Measurements from ENCODE around the gene FOXQ1.

FOXQ1 gene

GRCh38 chr6:1362643-1363042 is 50.7 kb downstream of the FOXQ1 start:
- no peak for DNase-seq (ENCODE audit: extremely low read depth, insufficient read length)
- no peak for TF ChIP-seq CTCF (IDR thresholded peaks at IDR 0.05; ENCODE audit: insufficient read depth, low read length, poor library complexity, severe bottlenecking)
- Histone ChIP-seq H3K36me3 (ENCODE audit: control insufficient read depth, insufficient read depth, low read length) (no peaks in the 10 kb centered on the region), H3K4me3 (replicated peaks; ENCODE audit: low read depth, low read length) (no peak overlapping the region), H3K27me3 (replicated peaks; ENCODE audit: control insufficient read depth, insufficient read depth, low read length) (no peaks in the 10 kb centered on the region)

- Histone ChIP-seq H3K4me3 (replicated peaks; ENCODE audit: low read depth, low read length) (no peak overlapping the region), H3K27me3 (replicated peaks; ENCODE audit: control insufficient read depth, insufficient read depth, low read length) (no peaks in the 10 kb centered on the region), H3K36me3 (ENCODE audit: control insufficient read depth, insufficient read depth, low read length) (no peaks in the 10 kb centered on the region)
- DNase-seq (ENCODE audit: extremely low read depth, insufficient read length): no peak
- TF ChIP-seq CTCF (IDR thresholded peaks at IDR 0.05; ENCODE audit: insufficient read depth, low read length, poor library complexity, severe bottlenecking): no peak
Measured at GRCh38 chr6:1363298-1363697, 51.4 kb downstream of the FOXQ1 start.

GRCh38 chr6:1363729-1364572 is 52.1 kb downstream of the FOXQ1 start:
- no peak overlapping the region for H3K4me3 ChIP-seq (replicated peaks; ENCODE audit: low read depth, low read length)
- DNase-seq (ENCODE audit: extremely low read depth, insufficient read length): no peak
- H3K36me3 ChIP-seq (ENCODE audit: control insufficient read depth, insufficient read depth, low read length): no peaks in the 10 kb centered on the region

More at GRCh38 chr6:1363729-1364572, 52.1 kb downstream of the FOXQ1 start:
- no peaks in the 10 kb centered on the region for H3K27me3 ChIP-seq (replicated peaks; ENCODE audit: control insufficient read depth, insufficient read depth, low read length)
- TF ChIP-seq CTCF (IDR thresholded peaks at IDR 0.05; ENCODE audit: insufficient read depth, low read length, poor library complexity, severe bottlenecking): peak; percentile 27
